Neural cell (in vitro differentiated cells): ENCODE data around the gene C1QTNF3. TPM values are rescaled to one million over a fixed set of nuclear protein-coding genes. Genes with fewer than 3 reads are reported as not detected.

ENCODE experiments used
- H2AFZ ChIP-seq: fragments of 200-600, 300-800 bp; sonication (generic), shearing (Covaris generic); 2 replicates; pipeline ENCODE4 v1.6.0; 2014; ENCODE audit warnings: low read depth, mild to moderate bottlenecking, antibody characterized with exemption, low read length, moderate library complexity
- H3F3A ChIP-seq: fragments of 200-600 bp; shearing (Covaris generic); 2 replicates; pipeline ENCODE4 v1.6.1; 2016; ENCODE audit warnings: mild to moderate bottlenecking, moderate library complexity, mixed read lengths, antibody characterized with exemption, low read length; ENCODE audit not compliant: insufficient read depth, poor library complexity, severe bottlenecking
- H3K27ac ChIP-seq: fragments of 200-600, 300-800 bp; sonication (generic), shearing (Covaris generic); 2 replicates; pipeline ENCODE4 v1.5.1; 2014; ENCODE audit warnings: mild to moderate bottlenecking, low read length, moderate library complexity
- H3K27me3 ChIP-seq: fragments of 300-800, 200-600 bp; sonication (generic), shearing (Covaris generic); 2 replicates; pipeline ENCODE4 v1.6.0; 2014; ENCODE audit warnings: mild to moderate bottlenecking, low read depth, low read length, moderate library complexity; ENCODE audit not compliant: insufficient read depth
- H3K36me3 ChIP-seq: fragments of 300-800, 200-600 bp; sonication (generic), shearing (Covaris generic); 2 replicates; pipeline ENCODE4 v1.5.1; 2014; ENCODE audit warnings: mild to moderate bottlenecking, antibody characterized with exemption, low read length, moderate library complexity; ENCODE audit not compliant: insufficient read depth
- H3K4me2 ChIP-seq: fragments of 300-800, 200-600 bp; sonication (generic), shearing (Covaris generic); 2 replicates; pipeline ENCODE4 v1.6.0; 2014; ENCODE audit warnings: mild to moderate bottlenecking, low read length
- H3K4me3 ChIP-seq: fragments of 300-800, 200-600 bp; sonication (generic), shearing (Covaris generic); 2 replicates; pipeline ENCODE4 v1.5.1; 2014; ENCODE audit warnings: mild to moderate bottlenecking, low read length, moderate library complexity
- H3K79me2 ChIP-seq: fragments of 200-600 bp; shearing (Covaris generic); replicated peaks from 2 replicates; pipeline ENCODE4 v1.6.0; 2014; ENCODE audit warnings: mild to moderate bottlenecking, low read length, moderate library complexity; ENCODE audit not compliant: insufficient read depth
- H3K9ac ChIP-seq: fragments of 300-800, 200-600 bp; sonication (generic), shearing (Covaris generic); 2 replicates; pipeline ENCODE4 v1.6.1; 2016; ENCODE audit warnings: mild to moderate bottlenecking, low read length, mixed read lengths
- H3K9me2 ChIP-seq: fragments of 200-600 bp; shearing (Covaris generic); 2 replicates; pipeline ENCODE4 v1.6.1; 2016; ENCODE audit warnings: mild to moderate bottlenecking, low read length, mixed read lengths; ENCODE audit not compliant: insufficient read depth
- H3K9me3 ChIP-seq: fragments of 200-600, 300-800 bp; sonication (generic), shearing (Covaris generic); 2 replicates; pipeline ENCODE4 v1.6.1; 2016; ENCODE audit warnings: mild to moderate bottlenecking, mixed run types, low read length, moderate library complexity, mixed read lengths
- H4K20me1 ChIP-seq: fragments of 200-600 bp; shearing (Covaris generic); 2 replicates; pipeline ENCODE4 v1.6.1; 2016; ENCODE audit warnings: mild to moderate bottlenecking, mixed run types; ENCODE audit not compliant: insufficient read depth
- EP300 ChIP-seq: fragments of 450-650 bp; conservative IDR thresholded peaks from 2 replicates; pipeline ENCODE4 v1.6.1; 2014; ENCODE audit warnings: antibody characterized with exemption, mild to moderate bottlenecking, moderate library complexity; ENCODE audit not compliant: poor library complexity, severe bottlenecking
- EZH2 ChIP-seq: fragments of 200-600, 300-800 bp; shearing (Covaris generic), sonication (generic); IDR thresholded peaks from 2 replicates; pipeline ENCODE4 v1.6.1; 2014; ENCODE audit warnings: antibody characterized with exemption, low read length, borderline replicate concordance, mild to moderate bottlenecking; ENCODE audit not compliant: insufficient read depth, poor library complexity, severe bottlenecking
- MXI1 ChIP-seq: fragments of 450-650 bp; conservative IDR thresholded peaks from 2 replicates; pipeline ENCODE4 v1.6.1; 2014; ENCODE audit warnings: antibody characterized with exemption, mild to moderate bottlenecking; ENCODE audit not compliant: poor library complexity, severe bottlenecking
- POLR2AphosphoS5 ChIP-seq: IDR thresholded peaks from 2 replicates; pipeline ENCODE4 v1.6.1; 2012
- RAD21 ChIP-seq: fragments of 450-650 bp; conservative IDR thresholded peaks from 2 replicates; pipeline ENCODE4 v1.6.1; 2014; ENCODE audit warnings: antibody characterized with exemption, mild to moderate bottlenecking, moderate library complexity
- SMC3 ChIP-seq: fragments of 450-650 bp; conservative IDR thresholded peaks from 2 replicates; pipeline ENCODE4 v1.6.1; 2014; ENCODE audit warnings: antibody characterized with exemption, mild to moderate bottlenecking, moderate library complexity; ENCODE audit not compliant: poor library complexity
- TAF1 ChIP-seq: IDR thresholded peaks from 2 replicates; pipeline ENCODE4 v1.6.1; 2012; ENCODE audit warnings: low read depth
- polyA plus RNA-seq: library from polyadenylated mRNA; depleted of rRNA; stranded (reverse); fragments of >200 nt; gene quantifications from 2 replicates; pipeline ENCODE4 v1.2.3, GENCODE V29; 2014
- TF ChIP-seq, protein P1 (sequence below): IDR thresholded peaks from 2 replicates; pipeline ENCODE4 v1.6.1; 2012; ENCODE audit warnings: borderline replicate concordance
- TF ChIP-seq, protein P2 (sequence below): fragments of 450-650 bp; IDR thresholded peaks from 2 replicates; pipeline ENCODE4 v1.5.1; 2014; ENCODE audit warnings: antibody characterized with exemption, mild to moderate bottlenecking, moderate library complexity; ENCODE audit not compliant: poor library complexity, severe bottlenecking

C1QTNF3 gene
- polyA plus RNA-seq, 1 donor from 2014 or later, result 33.1 TPM

DNA sequence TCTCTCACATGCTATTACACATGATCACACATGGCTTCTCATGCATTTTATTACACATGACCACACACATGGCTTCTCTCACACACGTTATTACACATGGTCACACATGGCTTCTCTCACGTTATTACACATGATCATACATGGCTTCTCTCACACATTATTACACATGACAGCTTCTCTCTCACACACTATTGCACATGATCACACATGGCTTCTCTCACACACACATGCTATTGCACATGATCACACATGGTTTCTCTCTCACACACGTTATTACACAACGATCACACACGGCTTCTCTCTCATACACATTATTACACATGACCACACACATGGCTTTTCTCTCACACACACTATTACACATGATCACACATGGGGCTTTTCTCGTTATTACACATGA is 57.6 kb downstream of the C1QTNF3 start:
- Histone ChIP-seq H3K9me3 (no peaks in the 10 kb centered on the region), H3K79me2 (no peaks in the 10 kb centered on the region), H3K27ac (no peak overlapping the region), H3K4me3 (no peak overlapping the region), H3K9me2 (no peaks in the 10 kb centered on the region), H2AFZ (no peak overlapping the region), H3K36me3 (peaks cover 16% of the 10 kb centered on the region), H3F3A (no peaks in the 10 kb centered on the region), H3K4me2 (no peak overlapping the region), H3K27me3 (no peaks in the 10 kb centered on the region), H4K20me1 (no peaks in the 10 kb centered on the region), H3K9ac (no peak overlapping the region)
- TF ChIP-seq POLR2AphosphoS5 (no peak), EP300 (no peak), EZH2 (no peak), SMC3 (no peak), RAD21 (no peak), MXI1 (no peak), TAF1 (no peak)
- TF ChIP-seq, protein P1, sequence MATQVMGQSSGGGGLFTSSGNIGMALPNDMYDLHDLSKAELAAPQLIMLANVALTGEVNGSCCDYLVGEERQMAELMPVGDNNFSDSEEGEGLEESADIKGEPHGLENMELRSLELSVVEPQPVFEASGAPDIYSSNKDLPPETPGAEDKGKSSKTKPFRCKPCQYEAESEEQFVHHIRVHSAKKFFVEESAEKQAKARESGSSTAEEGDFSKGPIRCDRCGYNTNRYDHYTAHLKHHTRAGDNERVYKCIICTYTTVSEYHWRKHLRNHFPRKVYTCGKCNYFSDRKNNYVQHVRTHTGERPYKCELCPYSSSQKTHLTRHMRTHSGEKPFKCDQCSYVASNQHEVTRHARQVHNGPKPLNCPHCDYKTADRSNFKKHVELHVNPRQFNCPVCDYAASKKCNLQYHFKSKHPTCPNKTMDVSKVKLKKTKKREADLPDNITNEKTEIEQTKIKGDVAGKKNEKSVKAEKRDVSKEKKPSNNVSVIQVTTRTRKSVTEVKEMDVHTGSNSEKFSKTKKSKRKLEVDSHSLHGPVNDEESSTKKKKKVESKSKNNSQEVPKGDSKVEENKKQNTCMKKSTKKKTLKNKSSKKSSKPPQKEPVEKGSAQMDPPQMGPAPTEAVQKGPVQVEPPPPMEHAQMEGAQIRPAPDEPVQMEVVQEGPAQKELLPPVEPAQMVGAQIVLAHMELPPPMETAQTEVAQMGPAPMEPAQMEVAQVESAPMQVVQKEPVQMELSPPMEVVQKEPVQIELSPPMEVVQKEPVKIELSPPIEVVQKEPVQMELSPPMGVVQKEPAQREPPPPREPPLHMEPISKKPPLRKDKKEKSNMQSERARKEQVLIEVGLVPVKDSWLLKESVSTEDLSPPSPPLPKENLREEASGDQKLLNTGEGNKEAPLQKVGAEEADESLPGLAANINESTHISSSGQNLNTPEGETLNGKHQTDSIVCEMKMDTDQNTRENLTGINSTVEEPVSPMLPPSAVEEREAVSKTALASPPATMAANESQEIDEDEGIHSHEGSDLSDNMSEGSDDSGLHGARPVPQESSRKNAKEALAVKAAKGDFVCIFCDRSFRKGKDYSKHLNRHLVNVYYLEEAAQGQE, result no peak
- TF ChIP-seq, protein P2, sequence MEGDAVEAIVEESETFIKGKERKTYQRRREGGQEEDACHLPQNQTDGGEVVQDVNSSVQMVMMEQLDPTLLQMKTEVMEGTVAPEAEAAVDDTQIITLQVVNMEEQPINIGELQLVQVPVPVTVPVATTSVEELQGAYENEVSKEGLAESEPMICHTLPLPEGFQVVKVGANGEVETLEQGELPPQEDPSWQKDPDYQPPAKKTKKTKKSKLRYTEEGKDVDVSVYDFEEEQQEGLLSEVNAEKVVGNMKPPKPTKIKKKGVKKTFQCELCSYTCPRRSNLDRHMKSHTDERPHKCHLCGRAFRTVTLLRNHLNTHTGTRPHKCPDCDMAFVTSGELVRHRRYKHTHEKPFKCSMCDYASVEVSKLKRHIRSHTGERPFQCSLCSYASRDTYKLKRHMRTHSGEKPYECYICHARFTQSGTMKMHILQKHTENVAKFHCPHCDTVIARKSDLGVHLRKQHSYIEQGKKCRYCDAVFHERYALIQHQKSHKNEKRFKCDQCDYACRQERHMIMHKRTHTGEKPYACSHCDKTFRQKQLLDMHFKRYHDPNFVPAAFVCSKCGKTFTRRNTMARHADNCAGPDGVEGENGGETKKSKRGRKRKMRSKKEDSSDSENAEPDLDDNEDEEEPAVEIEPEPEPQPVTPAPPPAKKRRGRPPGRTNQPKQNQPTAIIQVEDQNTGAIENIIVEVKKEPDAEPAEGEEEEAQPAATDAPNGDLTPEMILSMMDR, result no peak

DNA sequence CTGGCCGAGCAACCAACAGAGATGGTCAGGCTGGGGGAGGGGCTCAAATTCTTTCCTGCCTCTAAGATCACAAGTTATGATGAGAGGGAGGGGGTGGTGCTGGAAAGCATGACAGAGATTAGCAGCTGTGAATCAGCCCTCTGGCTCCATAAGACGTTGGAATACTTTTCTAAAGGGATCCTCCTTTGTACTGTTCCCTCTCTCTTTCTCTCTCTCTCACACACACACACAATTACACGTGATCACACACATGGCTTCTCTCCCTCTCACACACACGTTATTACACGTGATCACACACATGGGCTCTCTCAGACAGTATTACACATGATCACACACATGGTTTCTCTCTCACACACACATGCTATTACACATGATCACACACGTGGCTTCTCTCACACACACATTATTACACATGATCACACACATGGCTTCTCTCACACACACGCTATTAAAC is 58.3 kb downstream of the C1QTNF3 start, which contains the start of gene SLC45A2:
SLC45A2 (minus strand) TSS at position 23 of the 454 bp plus-strand sequence. CDS start 110 bp downstream, outside the sequence.
- no peak within 1 kb of the TSS for H3K4me2 ChIP-seq
- H3K4me3 ChIP-seq, result no peak within 1 kb of the TSS
- H3K9ac ChIP-seq, result no peak within 1 kb of the TSS
- H3F3A ChIP-seq, result no peaks in the 10 kb centered on the region
- H2AFZ ChIP-seq, result no peak within 1 kb of the TSS
- H3K9me2 ChIP-seq, result no peaks in the 10 kb centered on the region
- no peaks in the 10 kb centered on the region for H3K9me3 ChIP-seq
- no peaks in the 10 kb centered on the region for H4K20me1 ChIP-seq
- peaks cover 15% of the 10 kb centered on the region for H3K36me3 ChIP-seq
- no peaks in the 10 kb centered on the region for H3K27me3 ChIP-seq
- TF ChIP-seq, protein P1, result no peak
- no peak for TF ChIP-seq EZH2
- TF ChIP-seq EP300, result no peak
- no peak for TF ChIP-seq MXI1
- no peak for TF ChIP-seq SMC3
- TF ChIP-seq POLR2AphosphoS5, result no peak
- no peak for TF ChIP-seq TAF1
- TF ChIP-seq, protein P2, result no peak
- no peak for TF ChIP-seq RAD21
- H3K27ac ChIP-seq, result no peak within 1 kb of the TSS
- H3K79me2 ChIP-seq, result no peaks in the 10 kb centered on the region
